Measurements from ENCODE around the gene KLHL24.
"Not testable (repeated sequence)": the region's sequence is repeated elsewhere in the genome, so short reads cannot be mapped to it uniquely, and the experiment has no call there.

The KLHL24 gene

DNA sequence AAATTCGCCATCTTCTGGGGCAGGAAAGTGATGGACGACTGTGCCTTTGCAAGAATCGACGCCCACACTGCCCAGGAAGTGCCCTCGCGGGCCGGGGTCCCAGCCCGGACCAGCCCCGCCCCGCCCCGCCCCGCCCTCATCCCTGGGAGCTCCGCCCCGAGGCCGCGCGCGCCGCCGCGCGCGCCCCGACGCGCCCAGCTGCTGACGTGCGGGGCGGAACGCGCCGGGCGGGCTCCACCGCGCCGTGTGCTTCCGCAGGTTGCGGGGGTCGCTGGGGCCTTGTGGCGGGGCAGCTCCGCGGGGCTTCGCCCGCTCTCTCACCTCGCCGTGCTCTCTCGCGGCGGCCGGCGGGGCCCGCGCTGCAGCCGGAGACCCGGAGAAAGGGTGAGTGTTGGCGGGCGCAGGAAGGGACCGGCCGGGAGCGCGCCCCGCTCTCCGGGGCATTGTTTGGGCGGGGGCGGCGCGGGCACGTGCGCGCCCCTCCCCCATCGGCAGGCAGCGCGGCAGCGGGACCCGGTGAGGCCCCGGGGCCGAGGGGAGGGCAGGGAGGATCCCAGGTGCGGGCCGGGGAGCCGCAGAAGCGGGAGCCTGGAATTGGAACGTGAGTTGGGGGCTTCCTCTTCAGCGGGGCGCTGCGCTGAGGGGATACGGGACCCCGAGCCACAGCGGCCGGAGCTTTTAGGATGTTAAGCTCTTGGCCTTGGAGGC lies 62.3 kb downstream of the KLHL24 start, which contains the start of gene YEATS2:
Gene YEATS2, plus strand, starts transcription at position 188 of the 708 bp plus-strand sequence. CDS start 17,366 bp downstream, outside the sequence.
- peak; percentile 77 for DNase-seq (ENCODE audit: low spot score)

DNA sequence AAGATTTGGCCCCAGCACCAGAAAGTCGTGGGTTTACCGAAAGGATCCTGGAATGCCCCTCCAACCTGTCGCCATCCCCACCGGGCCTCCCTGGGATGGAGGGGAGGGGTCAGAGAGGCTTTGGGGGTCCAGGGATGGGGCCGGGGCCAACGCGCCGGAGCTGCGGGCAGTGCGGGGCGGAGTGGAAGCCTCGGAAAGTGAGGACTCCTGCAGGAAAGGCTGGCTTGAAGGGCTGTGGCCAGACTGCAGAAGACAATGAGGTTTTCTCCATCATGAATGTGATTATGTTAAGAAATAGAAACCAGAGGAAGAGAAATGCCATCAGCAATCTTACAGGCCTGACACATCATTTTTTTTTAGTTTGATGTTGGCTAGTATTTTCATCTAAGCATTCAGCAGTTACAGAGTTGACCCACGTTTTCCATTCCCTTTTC lies 62.9 kb downstream of the KLHL24 start:
- DNase-seq (ENCODE audit: low spot score), result peak; percentile 65

DNA sequence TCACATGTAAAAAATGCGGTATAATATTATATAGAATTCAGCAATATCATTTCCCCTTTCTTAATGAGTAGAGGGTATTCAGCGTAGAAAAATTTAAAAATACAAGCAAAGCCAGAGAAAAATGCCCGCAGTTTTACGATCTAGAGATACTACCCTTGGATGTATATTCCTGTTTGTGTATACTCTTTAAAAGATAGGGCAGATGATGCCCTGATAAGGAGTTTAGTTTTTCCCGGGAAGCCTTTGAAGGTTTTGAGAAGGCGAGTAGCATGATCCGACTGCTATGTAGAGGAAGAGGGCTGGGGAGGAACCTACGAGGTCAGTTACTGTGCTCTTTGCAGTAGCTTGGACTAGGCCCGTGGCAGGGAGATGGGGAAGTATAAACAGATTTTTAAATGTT lies 63.3 kb downstream of the KLHL24 start:
- DNase-seq (ENCODE audit: low spot score), result peak; percentile 59

DNA sequence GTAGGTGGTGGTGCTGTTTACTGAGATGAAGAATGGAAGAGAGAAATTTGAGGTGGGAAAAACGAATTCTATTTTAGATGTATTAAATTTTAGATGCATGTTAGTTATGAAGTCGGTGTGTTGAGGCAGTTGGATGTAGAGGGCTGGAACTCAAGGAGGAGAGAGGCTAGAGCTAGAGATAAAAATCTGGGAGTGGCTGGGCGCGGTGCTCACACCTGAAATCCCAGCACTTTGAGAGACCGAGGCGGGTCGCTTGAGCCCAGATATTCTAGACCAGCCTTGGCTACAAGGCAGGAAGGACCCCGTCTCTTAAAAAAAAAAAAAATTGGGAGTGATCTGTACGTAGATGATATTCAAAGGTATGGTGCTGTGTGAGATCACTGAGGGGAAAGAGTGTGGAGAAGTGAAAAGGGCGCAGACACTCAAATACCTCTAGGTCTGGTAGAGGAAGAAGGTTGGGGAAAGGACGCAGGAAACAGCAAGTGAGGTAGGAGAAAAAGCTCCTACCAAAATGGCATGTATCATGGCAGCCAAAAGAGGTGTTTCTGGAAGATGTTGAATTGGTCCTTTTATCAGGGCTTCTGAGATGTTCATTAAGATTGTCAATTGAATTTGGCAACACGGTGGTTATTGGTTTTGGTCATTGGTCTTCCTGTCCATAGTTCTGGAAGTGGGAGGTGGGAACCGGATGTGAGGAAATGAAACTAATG lies 64.0 kb downstream of the KLHL24 start:
- peak; percentile 24 for DNase-seq (ENCODE audit: low spot score)

DNA sequence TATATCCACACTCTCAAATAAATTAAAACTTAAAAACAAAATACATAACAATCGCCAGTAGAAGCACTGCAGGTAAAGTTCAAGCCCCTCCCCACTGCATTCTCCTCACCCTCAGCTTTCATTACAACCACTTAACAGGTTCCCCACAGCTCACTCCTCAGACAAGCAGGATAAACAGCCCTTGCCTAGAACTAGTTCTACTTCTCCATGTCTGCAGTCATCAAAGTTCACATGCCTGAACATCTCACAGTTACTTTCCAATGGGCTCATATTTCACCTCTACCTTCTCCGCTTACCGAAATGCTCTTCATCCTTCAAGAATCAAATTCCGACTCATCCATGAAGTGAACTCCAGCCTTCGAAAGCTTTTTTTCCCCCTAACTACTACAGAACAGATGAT lies 66.3 kb downstream of the KLHL24 start:
- no peak for DNase-seq (ENCODE audit: low spot score)

DNA sequence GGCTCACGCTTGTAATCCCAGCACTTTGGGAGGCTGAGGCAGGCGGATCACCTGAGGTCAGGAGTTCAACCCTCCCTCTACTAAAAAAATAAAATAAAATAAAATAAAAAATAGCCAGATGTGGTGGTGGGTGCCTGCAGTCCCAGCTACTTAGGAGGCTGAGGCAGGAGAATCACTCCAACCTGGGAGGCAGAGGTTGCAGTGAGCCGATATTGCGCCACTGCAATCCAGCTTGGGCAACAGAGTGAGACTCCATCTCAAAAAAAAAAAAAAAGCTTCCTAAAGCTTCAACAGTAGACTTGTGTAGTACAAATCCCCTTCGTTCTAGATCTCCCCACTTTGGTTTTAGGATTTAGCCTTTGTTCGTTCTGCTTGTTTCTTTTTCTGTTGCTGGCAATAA lies 68.5 kb downstream of the KLHL24 start:
- DNase-seq (ENCODE audit: low spot score), result not testable (repeated sequence)

DNA sequence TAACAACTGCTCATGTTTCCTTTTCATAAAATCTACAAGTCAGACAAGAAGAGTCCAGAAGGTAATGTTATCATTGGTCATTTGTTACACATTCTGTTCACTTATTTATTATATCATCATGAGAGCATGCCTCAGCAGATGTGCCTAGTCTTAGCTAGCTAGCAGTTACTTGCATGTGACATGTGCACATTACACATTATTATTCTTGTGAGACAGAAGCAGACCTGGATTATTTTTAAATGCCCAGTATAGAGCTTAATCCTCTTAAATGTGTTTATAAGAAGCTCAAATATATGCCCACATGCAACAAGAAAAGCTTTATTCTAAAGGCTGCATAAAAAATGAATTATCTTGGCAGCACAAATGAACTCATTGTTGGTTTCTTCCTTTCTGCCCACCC lies 74.8 kb downstream of the KLHL24 start:
- no peak for DNase-seq (ENCODE audit: low spot score)

DNA sequence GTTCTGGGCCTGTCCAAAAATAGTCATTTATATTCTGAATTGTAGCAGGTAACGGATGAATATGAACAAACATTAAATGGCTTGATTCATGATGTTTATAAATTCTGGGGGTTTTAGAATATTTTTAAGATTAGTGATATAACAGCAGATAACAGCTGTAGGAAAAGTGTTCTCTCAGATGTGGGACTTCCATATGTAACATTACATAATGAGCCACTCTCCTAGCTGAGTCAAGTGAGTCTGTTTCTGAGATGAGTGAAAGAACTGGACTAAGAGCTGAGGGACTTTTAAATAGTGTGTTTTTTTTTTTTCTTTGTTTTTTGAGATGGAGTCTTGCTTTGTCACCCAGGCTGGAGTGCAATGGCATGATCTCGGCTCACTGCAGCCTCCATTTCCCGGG lies 76.1 kb downstream of the KLHL24 start:
- no peak for DNase-seq (ENCODE audit: low spot score)

DNA sequence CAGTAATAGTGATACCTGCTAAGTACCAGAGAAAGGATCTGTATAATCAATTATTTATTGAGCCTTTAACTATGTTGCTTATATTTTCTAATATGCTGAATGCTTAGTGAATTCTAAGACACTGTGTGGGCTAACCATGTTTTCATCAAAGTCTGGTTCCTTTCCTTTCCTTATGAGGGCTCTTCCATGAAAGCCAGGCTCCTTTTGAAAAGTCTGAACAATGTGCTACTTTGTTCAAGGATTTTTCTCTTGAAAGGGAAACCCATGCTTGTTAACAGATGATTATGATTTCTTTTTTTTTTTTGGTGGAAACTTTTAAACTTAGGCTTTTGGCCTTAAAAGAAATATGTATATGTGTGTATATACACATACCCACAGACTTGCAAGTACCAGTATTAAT lies 79.2 kb downstream of the KLHL24 start:
- DNase-seq (ENCODE audit: low spot score), result no peak

DNA sequence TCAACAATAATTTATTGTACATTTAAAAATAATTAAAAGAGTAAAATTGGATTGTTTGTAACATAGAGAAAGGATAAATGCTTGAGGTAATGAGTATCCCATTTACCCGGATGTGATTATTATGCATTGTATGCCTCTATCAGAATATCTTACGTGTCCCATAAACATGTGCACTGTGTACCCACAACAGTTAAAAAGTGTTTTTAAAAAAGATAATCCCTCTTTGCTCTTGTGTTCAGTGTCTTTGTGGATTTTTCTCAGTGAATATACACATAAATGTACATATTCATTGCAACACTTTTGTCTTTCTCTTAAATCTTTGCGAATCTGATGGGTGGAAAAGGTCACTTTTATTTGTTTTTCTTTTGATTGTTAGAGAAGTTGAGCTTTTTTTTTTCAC lies 82.6 kb downstream of the KLHL24 start:
- no peak for DNase-seq (ENCODE audit: low spot score)

DNA sequence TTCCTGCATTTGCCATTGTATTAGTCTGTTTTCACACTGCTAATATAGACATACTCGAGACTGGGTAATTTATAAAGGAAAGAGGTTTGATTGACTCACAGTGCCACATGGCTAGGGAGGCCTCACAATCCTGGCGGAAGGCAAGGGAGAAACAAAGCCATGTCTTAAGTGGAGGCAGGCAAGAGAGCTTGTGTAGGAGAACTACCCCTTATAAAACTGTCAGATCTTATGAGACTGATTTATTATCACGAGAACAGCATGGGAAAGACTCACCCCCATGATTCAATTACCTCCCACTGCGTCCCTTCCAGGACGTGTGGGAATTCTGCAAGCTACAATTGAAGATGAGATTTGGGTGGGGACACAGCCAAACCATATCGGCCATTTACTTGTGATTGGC lies 90.0 kb downstream of the KLHL24 start:
- no peak for DNase-seq (ENCODE audit: low spot score)

DNA sequence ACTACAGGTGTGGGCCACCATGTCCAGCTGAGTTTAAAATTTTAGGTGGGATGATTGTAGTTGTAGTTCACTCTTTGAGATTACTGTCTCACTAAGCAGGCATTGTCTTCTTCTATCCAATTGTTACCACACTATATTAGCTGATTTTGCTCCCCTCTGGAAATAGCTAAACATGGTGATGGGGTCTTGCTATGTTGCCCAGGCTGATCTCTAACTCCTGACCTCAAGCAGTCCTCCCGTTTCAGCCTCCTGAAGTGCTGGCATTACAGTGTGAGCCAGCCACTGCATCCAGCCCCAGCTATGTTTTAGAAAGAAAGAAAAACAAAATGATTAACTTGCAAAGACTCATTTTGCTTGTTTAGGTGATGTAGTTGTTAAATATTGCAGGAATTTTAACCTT lies 92.8 kb downstream of the KLHL24 start:
- no peak for DNase-seq (ENCODE audit: low spot score)

DNA sequence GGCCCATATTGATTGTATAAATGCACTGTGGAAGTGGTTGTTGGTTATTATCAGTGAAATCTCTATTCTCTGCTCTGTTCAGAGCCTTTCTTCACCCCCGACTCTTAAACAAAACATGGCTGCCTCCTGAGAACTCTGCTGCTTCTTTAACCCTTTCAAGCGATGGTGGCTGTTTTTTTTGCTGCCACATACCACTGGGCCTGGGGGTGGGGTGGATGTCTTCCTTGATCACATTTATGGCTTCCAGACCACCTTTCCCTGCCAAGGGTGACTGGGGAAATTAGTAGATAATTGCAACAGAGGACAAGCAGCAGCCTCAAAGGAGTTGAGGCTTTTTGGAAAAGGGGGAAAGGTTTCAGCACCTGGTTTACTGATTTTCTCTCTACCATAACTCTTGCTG lies 94.9 kb downstream of the KLHL24 start:
- DNase-seq (ENCODE audit: low spot score), result no peak

DNA sequence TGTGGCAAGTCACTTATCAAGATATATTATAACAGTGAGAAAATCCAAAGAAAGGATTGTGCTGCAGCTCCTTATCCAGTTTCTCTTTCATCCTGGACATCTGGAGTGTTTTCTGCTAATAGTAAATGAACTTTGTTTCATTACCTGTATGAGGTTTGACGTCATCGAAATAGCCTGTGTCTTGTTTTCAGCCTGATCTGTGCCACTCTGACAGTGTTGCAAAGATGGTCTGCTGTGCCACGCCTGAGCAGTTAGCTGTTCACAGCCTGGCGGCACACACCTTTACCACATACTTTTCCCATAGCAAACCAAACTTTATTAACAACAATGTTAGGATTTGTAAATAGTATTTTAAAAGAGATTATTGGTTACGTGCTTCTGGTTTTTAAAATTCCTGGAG lies 96.2 kb downstream of the KLHL24 start:
- DNase-seq (ENCODE audit: low spot score), result no peak

DNA sequence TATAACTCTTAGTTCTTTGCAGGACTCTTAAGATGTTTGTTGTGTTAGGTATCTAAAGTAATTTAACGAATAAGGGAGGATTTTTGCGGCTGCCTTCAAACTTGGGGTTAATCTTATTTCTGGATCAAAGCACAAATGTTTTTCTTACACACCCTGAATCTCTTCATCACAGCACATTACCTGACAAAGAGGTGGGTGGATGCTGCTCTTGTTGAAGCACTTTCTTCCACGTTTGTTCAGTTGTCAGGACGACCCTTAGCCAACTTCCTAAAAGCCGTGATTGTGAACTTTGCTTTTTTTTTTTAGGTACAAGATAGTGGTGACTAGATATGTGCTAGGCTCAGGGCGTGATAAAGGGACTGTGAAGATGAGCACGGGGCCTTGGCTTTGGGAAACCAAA lies 98.1 kb downstream of the KLHL24 start:
- DNase-seq (ENCODE audit: low spot score), result no peak
